Activated CD4-positive, alpha-beta T cell treated with anti-CD3 and anti-CD28 coated beads for 1 hour (primary cell): ENCODE results near the gene GOLGA6L4.
"Not testable (repeated sequence)": the region's sequence is repeated elsewhere in the genome, so short reads cannot be mapped to it uniquely, and the experiment has no call there.

Experiments
- DNase-seq: peaks from one replicate; pipeline ENCODE4 v3.0.0-alpha.2; 2020

Gene GOLGA6L4

GRCh38 chr15:84235573-84235972 lies at the start of gene GOLGA6L4:
Gene GOLGA6L4 (plus strand): TSS chr15:84235773. CDS start chr15:84235835, 62 bp downstream.
- not testable (repeated sequence) for DNase-seq

- DNase-seq, result not testable (repeated sequence)
These were observed 42.6 kb upstream of the GOLGA6L4 start for GRCh38 chr15:84192982-84193381.

- DNase-seq, result not testable (repeated sequence)
These were observed 40.0 kb upstream of the GOLGA6L4 start for GRCh38 chr15:84195603-84196002.

- not testable (repeated sequence) for DNase-seq
These were observed 38.9 kb upstream of the GOLGA6L4 start for GRCh38 chr15:84196530-84197188.

GRCh38 chr15:84199865-84200264 lies 35.7 kb upstream of the GOLGA6L4 start:
- not testable (repeated sequence) for DNase-seq

GRCh38 chr15:84246441-84246840 lies 10.9 kb downstream of the GOLGA6L4 start:
- DNase-seq, result peak; percentile 7
